Cardiac septum (tissue), 1 donor: ENCODE measurements around the gene ABHD6. TPM values are rescaled to one million over a fixed set of nuclear protein-coding genes. Genes with fewer than 3 reads are reported as not detected.
"Not testable (repeated sequence)": the region's sequence is repeated elsewhere in the genome, so short reads cannot be mapped to it uniquely, and the experiment has no call there.

Experiments used
- DNase-seq: peaks from one replicate; pipeline ENCODE4 v3.0.0-alpha.2; 2020; ENCODE audit warnings: low spot score
- intact Hi-C: fragments of 100-400 bp; cut with DNase I; formaldehyde crosslinking; loops from one replicate; pipeline ENCODE4 v1.14.0; 2022
- total RNA-seq: library from RNA; stranded (reverse); fragmentation: NEBNext Ultra II Directional; extraction: Animal tissue kit (Norgen Biotek cat#: 25700); gene quantifications from one replicate; pipeline ENCODE4 v1.2.1, GENCODE V29; 2021
- donor health status: DM: no; HTN: no; CAD: no.

The ABHD6 gene
- total RNA-seq, 1 donor from 2014 or later, result 4.9 TPM

- intact Hi-C loops, result no loop called here
- DNase-seq, result no peak
Measured at GRCh38 chr3:58266577-58266976, 29.0 kb downstream of the ABHD6 start.

- intact Hi-C loops, DNase-seq: not testable (repeated sequence)
Measured at GRCh38 chr3:58267543-58267942, 30.0 kb downstream of the ABHD6 start.

- no peak for DNase-seq
- intact Hi-C loops, result no loop called here
Measured at GRCh38 chr3:58269356-58269755, 31.8 kb downstream of the ABHD6 start.

- intact Hi-C loops, result no loop called here
- DNase-seq, result no peak
Measured at GRCh38 chr3:58270485-58270884, 32.9 kb downstream of the ABHD6 start.

GRCh38 chr3:58271901-58272501 is 34.4 kb downstream of the ABHD6 start:
- DNase-seq, result no peak
- intact Hi-C loops, result no loop called here

GRCh38 chr3:58272891-58273290 is 35.3 kb downstream of the ABHD6 start:
- intact Hi-C loops, result no loop called here
- DNase-seq, result no peak

GRCh38 chr3:58273362-58273761 is 35.8 kb downstream of the ABHD6 start:
- intact Hi-C loops, DNase-seq: not testable (repeated sequence)

GRCh38 chr3:58274027-58274614 is 36.5 kb downstream of the ABHD6 start:
- DNase-seq, result no peak
- intact Hi-C loops, result no loop called here

GRCh38 chr3:58281069-58281468 is 43.5 kb downstream of the ABHD6 start:
- no peak for DNase-seq
- intact Hi-C loops, result no loop called here

- intact Hi-C loops, result no loop called here
- no peak for DNase-seq
Measured at GRCh38 chr3:58285334-58285733, 47.7 kb downstream of the ABHD6 start.

GRCh38 chr3:58287354-58287753 is 49.8 kb downstream of the ABHD6 start:
- no peak for DNase-seq
- intact Hi-C loops, result no loop called here

GRCh38 chr3:58288011-58288728 is 50.6 kb downstream of the ABHD6 start:
- intact Hi-C loops, result no loop called here
- no peak for DNase-seq

GRCh38 chr3:58288964-58289613 is 51.5 kb downstream of the ABHD6 start:
- DNase-seq, intact Hi-C loops: not testable (repeated sequence)

- DNase-seq, intact Hi-C loops: not testable (repeated sequence)
Measured at GRCh38 chr3:58290446-58290845, 52.9 kb downstream of the ABHD6 start.

GRCh38 chr3:58291671-58292338 is 54.2 kb downstream of the ABHD6 start:
- intact Hi-C loops, result no loop called here
- DNase-seq, result no peak

GRCh38 chr3:58292866-58293265 is 55.3 kb downstream of the ABHD6 start:
- no peak for DNase-seq
- intact Hi-C loops, result no loop called here

- DNase-seq, result no peak
- intact Hi-C loops, result no loop called here
Measured at GRCh38 chr3:58293516-58293915, 55.9 kb downstream of the ABHD6 start.

GRCh38 chr3:58296269-58296668 is 58.7 kb downstream of the ABHD6 start:
- DNase-seq, result no peak
- intact Hi-C loops, result no loop called here

- DNase-seq, result no peak
- intact Hi-C loops, result no loop called here
Measured at GRCh38 chr3:58296843-58297242, 59.3 kb downstream of the ABHD6 start.

GRCh38 chr3:58298190-58298589 is 60.6 kb downstream of the ABHD6 start:
- no peak for DNase-seq
- intact Hi-C loops, result loop anchor here (2.0 kb wide), 1 partner anchor 111 kb away; no protein-coding TSS in a partner anchor
